HG03442 (cell line): Measurements from ENCODE around the gene MEGF8.
A peak's percentile ranks its signal among the peaks of the same experiment; 100 is the strongest.

Source experiments
- ATAC-seq: cut with Tn5 transposase; IDR thresholded peaks from one replicate; pipeline ENCODE4 v1.9.1; 2021; ENCODE audit warnings: mild to moderate bottlenecking, moderate library complexity; ENCODE audit not compliant: unreplicated experiment

The MEGF8 gene, protein sequence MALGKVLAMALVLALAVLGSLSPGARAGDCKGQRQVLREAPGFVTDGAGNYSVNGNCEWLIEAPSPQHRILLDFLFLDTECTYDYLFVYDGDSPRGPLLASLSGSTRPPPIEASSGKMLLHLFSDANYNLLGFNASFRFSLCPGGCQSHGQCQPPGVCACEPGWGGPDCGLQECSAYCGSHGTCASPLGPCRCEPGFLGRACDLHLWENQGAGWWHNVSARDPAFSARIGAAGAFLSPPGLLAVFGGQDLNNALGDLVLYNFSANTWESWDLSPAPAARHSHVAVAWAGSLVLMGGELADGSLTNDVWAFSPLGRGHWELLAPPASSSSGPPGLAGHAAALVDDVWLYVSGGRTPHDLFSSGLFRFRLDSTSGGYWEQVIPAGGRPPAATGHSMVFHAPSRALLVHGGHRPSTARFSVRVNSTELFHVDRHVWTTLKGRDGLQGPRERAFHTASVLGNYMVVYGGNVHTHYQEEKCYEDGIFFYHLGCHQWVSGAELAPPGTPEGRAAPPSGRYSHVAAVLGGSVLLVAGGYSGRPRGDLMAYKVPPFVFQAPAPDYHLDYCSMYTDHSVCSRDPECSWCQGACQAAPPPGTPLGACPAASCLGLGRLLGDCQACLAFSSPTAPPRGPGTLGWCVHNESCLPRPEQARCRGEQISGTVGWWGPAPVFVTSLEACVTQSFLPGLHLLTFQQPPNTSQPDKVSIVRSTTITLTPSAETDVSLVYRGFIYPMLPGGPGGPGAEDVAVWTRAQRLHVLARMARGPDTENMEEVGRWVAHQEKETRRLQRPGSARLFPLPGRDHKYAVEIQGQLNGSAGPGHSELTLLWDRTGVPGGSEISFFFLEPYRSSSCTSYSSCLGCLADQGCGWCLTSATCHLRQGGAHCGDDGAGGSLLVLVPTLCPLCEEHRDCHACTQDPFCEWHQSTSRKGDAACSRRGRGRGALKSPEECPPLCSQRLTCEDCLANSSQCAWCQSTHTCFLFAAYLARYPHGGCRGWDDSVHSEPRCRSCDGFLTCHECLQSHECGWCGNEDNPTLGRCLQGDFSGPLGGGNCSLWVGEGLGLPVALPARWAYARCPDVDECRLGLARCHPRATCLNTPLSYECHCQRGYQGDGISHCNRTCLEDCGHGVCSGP (N-terminal part only)

DNA sequence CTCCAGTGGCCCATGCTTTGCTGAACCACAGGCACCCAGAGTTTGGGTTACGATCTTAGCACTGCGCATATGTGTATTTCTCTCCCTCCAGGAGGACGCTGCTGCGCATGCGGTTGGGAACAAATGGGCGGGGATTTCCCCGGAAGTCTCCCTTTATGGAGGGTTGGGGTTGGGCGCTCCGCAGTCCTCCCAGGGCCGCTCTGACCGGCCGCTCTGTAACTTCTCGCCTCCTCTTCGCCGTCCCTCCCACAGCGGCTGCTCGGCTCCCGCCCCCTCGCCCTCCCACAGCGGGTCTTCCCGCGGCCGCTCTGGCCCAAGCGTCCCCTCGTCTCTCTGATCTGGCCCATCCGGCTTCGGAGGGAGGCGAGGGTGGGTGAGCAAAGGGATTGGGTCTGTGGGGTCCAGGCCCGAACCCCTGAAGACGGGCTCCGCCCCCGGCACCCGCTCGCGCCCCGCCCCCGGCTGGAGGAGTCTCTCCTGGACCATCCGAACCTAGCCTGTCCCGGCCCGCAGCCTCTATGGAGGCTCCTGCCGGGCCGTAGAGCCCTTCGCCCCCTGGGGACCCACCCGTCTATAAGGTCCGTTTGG, at the start of gene MEGF8:
TSS of gene MEGF8 (plus strand) at position 328 of the 588 bp plus-strand sequence. CDS start 609 bp downstream, outside the sequence.
- ATAC-seq: peak; percentile 78

DNA sequence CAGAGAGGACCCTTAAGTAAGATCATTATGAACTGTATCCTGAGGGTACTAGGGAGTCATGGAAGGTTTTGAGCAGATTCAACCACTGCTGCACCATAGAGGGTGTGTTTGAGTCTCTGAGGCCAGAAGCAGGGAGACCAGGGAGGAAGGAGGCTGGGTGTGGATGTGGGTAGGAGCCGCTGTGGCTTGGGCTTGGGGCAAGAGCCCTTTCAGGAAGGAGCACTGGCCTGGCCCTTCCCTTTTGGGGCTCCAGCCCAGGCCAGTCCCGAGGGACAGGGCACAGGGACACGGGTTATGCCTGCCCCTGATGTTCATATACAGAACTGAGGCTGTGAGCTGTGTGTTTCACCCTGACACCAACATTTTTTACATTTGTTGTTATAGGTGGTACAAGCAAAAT, 49.2 kb upstream of the MEGF8 start:
- ATAC-seq: no peak

DNA sequence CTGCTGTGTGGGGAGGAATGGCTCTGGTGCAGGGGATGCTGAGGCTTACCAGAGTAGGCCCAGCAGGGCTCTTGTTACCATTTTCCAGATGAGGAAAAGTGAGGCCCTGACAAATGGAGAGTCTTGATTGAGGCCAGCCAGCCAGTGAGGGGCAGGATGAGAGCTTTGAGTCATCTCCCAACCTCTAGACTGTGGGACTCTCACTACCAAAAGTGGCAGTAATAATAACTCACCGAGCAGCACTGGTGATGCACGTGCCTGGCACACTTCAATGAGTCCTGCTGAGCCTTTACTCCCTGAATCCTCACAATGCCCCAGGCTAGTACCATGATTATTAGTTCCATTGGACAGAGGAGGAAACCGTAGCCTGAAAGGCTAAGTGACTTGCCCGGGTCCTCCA, 48.6 kb upstream of the MEGF8 start:
- no peak for ATAC-seq

DNA sequence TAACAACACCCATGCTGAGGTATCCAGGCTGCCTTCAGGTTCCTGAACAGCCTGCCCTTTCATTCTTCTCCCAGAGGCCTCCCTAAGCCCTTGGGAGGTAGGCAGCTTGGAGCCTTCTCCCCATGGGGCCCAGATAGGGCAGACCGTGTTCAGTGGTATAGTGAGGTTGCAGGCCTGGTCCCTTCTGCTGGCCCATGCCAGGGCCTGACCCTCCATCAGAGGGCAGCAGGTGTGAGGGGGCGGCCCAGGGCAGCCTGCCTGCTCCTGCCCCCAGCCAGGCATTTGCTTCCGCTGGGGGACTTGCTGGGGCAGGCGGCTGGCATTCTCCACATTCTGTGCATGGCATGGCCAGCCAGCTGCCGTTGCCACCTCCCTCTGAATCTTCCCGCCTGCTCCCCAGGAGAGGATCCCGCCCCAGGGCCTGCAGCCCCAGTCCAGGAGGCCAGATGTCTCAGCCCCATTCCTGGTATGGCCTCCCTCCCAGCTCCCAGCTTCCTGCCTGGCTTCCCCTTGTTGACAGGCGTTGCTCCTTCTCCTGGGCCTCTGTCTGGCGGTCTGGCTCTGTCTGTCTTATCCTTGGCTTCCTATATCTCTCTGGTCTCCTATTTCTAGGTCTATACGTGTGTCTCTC, 47.5 kb upstream of the MEGF8 start:
- ATAC-seq: no peak

DNA sequence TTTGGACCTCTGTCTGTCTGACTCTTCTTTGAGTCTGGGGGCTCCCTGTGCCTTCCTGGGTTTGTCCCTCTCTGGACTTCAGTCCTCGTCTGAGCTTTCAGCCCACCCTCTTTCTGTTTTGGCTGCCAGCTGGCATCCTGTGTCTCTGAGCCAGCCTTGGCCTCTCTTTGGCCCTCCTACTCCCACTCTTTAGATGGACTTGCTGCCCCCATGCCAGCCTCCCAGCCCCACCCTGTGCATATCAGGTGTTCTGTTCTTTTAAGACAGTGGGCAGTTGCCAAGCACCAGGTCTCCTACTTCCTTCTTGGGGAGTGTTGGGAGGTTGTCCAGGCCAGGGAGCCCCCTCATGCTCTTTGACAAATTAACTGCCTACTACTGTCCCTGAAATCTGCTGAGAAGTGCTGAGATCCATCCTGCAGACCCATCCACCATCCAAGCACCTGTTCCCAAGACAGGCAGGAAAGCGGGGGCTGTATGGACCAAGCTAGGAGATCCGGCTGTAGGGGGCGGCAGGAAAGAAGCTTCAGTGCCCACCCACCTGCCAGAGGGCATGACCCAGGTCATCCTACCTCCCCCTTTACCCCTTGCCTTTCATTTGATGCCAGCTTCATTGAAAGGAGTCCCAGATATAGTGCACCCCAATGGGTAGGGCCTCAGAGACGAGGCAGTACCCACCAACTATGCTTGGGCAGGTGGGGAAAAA, 46.8 kb upstream of the MEGF8 start:
- ATAC-seq: no peak

DNA sequence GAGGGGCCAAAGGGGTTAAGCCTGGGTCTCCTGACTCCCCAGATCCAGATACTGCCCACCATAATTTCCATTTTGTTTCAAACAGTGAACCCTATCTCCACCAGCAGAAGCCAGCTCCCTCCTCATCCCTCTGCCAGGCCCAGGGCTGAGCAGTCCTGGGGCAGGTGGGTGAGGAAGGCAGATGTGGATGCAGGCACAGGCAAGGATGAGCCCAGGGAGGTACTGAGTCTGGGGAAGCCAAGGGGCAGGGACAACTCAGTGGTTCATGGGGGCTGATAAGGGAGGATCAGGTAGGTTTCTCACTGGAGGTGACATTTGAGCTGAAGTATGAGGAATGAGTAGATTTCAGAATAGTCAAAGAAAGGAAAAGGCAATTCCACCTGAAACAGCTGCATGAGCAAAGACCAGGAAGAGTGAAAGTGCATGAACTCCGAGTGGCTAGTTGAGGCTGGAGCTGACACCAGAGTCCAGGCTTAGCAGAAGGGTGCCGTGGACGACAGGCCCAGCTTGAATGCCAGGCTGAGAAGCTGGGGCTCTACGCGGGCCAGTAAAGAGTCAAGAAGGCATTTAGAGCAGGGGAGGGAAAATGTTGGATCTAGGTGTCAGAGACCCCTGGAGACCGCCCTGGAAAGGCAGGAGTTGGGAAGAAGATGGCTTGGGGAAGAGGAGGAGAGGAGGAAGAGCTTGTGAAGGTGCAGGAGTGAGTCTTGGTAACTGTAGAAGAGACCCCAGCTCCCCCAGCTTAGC, 46.1 kb upstream of the MEGF8 start:
- ATAC-seq: no peak

DNA sequence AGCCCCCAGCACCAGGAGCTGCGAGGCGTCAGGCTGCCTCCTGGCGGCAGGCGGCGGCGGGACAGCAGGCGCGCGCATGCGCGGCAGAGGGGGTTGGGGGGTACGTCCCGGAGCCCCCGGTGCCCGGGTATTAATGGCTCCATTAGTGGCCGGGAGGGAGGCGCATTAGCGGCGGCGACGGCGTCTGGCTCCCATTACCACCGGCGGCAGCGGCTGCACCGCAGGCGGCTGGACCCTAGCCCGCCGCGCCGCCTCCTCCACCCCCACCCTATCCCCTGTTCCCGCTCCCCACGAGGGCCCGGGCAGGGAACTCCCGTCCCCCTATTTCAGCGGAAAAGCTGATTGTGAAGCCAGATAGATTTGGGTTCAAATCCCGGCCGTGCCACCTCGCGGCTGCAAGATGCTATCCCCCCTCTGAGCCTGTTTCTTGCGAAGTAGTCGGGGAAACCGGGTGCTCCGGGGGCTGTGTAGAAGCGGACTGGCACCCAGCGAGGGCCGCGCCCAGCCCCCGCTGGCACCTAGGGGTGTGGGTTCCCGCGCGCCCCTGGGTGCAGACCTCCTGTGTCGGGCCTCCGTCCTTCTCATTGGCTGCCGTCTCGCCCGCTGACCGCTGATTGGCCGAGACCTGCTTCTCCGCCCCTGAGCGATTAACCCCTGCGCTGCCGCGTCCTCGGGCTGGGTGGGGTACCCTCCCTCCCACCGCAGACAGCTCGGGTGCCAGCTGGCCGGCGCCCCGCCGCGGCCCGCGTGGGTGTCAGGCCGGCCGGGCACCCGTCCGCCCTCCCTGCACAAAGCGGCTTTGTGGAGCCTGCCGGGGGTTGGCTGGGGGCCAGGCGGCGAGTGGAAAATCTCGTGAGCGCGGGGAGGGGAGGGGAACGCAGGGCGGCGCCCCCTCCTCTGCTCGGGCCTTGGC, 45.3 kb upstream of the MEGF8 start:
- ATAC-seq: peak; percentile 33

DNA sequence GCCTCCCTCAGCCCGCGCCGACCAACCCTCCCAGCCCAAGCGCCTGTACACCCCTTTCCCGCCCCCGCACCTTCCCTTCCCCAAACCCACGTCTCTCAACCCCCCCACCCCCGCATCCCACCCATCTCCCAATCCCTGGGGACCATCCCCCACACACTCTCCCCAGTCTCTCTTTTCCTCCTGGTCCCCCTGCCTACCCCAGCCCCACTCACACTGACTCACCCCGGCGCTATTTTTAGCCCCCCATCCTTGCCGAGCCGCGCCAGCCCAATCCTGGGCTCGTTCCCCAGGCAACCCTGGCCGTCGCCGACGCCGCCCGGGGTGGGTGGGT, 44.7 kb upstream of the MEGF8 start:
- ATAC-seq: no peak

DNA sequence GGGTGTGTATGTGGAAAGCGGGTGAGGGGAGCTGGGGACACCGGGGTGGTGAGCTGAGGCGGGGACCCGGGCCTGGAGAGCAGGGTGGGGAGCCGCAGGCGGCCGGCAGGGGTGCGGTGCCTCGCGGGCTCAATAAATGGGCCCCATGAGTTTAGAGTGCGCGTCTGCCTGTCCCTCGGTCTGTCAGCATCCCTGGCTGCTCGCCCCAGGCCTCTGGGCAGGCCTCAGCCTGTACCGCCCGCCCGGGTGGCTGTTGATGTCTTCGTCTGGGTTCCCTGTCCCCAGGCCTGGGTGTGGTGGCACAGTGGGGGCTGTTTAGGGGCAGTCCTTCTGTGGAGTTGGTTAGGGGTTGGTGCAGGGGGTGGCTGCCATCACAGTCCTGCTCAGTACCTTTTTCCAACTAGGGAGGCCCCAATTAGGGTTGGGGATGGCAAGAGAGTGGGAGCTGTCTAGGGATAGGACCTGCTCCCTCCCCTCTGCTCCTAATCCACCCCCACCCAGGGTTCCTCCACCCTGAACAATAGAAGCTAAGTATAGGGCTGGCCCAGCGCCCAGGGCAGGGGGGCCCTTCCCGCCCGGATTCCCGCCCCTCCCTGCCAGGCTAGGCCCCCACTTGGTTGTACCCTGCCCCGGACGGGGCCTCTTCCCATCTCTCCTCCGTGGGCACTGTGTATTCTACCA, 44.1 kb upstream of the MEGF8 start:
- no peak for ATAC-seq

DNA sequence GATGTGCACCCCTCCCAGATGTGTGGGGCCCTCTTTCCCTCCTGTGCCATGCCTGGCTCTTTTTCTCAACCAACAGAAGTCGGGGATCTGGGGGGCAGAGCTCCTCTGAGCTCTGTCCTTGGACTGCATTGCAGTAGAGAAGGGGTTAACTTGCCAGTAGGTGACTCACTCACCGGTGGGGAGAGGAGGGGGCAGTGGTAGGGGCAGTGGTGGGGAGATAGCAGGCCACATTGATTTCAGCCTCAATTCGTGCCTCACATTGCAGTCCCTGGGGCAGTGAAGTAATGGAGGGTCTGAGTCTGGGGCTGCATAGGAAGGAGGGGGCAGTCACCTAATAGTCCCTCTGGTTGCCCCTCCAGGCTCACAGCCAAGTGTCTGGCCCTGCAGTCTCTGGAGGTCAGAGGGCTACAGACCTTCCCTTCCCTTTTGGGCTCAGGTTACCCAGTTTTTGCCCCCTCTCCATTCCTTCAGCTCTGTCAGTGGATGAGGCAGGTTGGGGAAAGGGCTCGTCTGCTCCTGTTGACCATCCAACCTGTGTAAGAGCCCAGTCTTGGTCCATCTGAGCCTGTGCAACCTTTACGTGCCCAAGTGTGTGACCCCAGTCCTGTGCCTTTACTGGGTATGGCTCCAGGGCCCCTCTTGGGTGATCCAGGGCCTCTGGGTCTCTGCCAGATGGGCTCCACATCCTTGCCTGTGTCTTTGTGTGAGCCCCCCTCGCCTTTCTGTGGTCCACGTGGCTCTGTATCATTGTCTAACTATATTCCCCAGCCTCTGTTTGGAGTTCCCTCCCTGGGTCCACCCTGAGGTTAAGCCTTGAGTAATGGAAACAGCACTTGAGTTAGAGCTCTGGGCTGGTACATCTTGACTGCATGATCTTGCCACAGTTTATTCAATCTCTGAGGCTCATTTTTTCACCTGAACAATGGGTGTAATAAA, 43.3 kb upstream of the MEGF8 start:
- ATAC-seq: no peak

DNA sequence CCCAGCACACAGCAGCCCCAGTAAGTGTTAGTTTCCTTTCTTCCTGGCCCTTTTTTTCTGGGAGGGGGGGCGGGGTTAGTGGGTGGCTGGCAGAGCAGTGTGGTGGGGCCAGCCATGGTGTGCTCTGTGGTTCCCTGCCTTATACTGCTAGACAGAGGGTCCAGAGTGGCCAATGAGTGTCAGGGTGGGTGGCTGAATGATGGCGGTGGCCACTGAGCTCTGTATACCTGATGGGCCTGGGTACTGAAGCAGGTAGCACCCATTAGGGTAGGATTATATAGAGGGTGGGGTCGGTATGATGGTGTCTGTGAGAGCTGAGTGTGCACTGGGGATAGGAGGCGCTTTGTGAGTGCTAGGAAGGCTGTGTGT, 42.6 kb upstream of the MEGF8 start:
- no peak for ATAC-seq

DNA sequence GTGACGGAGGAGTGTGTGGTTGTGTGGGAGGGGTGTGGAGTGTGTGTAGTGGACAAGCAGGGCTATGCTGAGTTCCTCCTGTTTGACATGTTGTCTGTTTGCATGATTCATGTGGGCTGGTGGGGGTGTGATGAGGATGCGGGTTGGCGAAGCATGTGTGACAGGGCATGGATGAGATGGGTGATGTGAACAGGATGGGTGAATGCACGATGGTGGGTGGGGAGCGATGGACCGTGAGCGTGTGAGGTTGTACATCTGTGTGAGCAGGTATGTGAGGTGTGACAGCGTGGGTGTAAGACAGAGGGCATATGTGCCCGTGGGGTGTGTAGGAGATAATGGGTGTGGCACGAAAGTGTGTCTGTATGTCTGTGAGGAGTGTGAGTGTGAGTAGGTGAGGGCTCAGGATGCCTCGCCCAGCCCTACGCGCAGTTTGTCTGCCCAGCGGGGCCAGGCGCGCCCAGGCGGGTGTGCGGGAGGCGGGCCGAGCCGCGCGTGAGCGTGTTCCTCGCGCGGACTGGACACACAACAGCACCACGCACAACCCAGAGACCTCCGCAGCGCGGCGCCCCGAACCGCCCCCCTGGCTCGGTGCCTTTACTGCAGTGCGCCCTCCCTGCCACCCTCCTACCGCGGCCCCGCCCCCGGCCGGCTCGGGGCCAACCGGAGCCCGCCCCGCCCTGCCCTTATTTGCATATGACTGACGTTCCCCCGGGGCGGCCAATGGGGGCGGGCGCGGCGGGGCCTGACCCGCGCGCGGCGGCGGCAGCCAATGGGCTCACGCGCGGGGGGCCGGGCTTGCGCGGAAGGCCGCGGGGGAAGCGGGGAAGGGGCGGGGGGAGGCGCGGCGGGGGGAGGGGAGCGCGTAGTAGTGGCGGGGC, 42.0 kb upstream of the MEGF8 start:
- ATAC-seq: peak; percentile 41

DNA sequence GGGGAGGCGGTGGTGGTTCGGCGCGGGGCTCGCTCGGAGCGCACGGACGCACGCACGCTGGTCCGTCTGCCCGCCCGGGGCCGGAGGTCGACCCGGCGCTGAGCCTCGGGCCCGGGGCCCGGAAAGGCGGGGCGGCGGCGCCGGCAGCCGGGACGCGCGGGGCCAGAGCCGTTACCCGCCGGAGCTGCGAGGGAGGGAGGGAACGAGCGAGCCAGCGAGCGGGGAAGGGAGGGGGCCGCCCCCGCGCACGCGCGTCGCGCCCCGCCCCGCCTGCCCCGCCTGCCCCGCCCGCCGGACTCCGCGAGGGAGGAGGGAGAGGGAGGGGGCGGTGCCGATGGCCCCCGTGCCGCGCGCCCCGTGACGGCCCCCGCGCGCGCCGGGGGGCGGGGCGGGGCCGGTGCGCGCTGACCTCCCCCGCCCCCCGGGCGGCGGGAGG, 41.4 kb upstream of the MEGF8 start:
- ATAC-seq: peak; percentile 21

DNA sequence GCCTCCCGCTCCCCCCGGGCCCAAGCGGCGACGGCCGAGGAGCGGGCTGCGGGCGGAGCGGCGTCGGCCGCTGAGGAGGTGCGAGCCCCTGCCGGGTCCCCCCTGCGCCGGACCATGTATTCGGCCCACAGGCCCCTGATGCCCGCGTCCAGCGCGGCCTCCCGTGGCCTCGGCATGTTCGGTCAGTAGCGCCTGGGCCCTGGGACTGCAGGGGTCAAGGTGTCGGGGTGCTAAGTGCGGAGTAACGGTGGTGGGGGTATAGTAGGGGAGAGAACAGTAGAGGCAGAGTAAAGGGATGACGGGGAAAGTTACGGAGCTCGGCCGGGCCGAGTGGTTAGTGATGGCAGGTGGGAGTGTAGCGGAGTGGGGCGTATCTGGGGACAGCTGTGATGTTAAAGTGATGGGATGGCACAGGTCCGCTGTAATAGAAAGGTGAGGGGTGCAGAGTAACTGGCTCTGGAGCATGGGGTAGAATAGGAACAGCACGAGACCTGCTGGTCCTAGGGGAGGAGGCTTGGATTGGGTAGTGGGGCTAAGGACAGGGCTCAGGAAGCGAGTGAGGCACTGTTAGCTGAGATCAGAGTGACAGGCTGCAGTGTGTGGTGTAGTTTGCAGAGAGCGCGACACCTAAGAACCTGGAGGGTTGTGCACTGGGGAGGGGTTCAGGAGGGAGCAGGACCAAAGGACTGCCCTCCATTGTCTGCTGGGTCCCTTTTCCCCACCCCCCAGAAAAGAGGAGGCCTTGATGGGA, 40.7 kb upstream of the MEGF8 start:
- no peak for ATAC-seq

DNA sequence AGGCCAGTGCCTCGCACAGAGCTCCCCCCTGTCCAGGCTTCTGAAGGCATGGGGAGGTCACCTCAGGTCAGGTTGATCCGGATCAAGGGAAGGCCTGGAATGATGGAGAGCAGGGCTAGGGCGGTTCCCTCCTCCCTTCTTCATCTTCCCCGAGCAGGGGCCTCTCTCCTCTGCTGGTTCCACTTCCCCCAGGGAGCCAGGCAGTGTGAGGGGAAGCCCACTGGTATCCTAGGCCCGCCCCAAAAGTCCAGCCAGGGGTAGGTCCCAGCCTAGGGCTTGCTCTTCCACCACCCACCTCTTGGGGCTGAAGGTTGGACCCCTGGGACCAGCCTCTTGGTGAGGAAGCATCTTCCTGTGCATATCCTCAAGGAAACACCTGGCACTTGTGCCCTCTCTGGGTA, 39.9 kb upstream of the MEGF8 start:
- no peak for ATAC-seq
